Measurements from ENCODE around the gene IL17D.

The IL17D gene

GRCh38 chr13:20696073-20696472 lies 7.4 kb upstream of the IL17D start:
- no peak for DNase-seq

GRCh38 chr13:20699715-20700114 lies 3.8 kb upstream of the IL17D start:
- DNase-seq: no peak

GRCh38 chr13:20700288-20700687 lies 3.2 kb upstream of the IL17D start:
- DNase-seq: no peak

- DNase-seq: no peak
Observed at GRCh38 chr13:20701461-20701860, 2.0 kb upstream of the IL17D start.

GRCh38 chr13:20702530-20702914 lies 977 bp upstream of the IL17D start:
- DNase-seq: no peak

GRCh38 chr13:20703780-20704458 lies 420 bp downstream of the IL17D start:
- peak; percentile 71 for DNase-seq

- DNase-seq: no peak
Observed at GRCh38 chr13:20704459-20705069, 1.1 kb downstream of the IL17D start.

- no peak for DNase-seq
Observed at GRCh38 chr13:20706661-20707060, 3.2 kb downstream of the IL17D start.

GRCh38 chr13:20708216-20708615 lies 4.7 kb downstream of the IL17D start:
- DNase-seq: no peak

- no peak for DNase-seq
Observed at GRCh38 chr13:20709369-20709768, 5.9 kb downstream of the IL17D start.

GRCh38 chr13:20709782-20710181 lies 6.3 kb downstream of the IL17D start:
- DNase-seq: no peak

- no peak for DNase-seq
Observed at GRCh38 chr13:20711301-20712044, 8.0 kb downstream of the IL17D start.

- DNase-seq: no peak
Observed at GRCh38 chr13:20713014-20713376, 9.5 kb downstream of the IL17D start.

GRCh38 chr13:20713751-20714150 lies 10.3 kb downstream of the IL17D start:
- no peak for DNase-seq

- no peak for DNase-seq
Observed at GRCh38 chr13:20714161-20714560, 10.7 kb downstream of the IL17D start.

- DNase-seq: no peak
Observed at GRCh38 chr13:20714563-20715329, 11.2 kb downstream of the IL17D start.

- DNase-seq: no peak
Observed at GRCh38 chr13:20715330-20715712, 11.8 kb downstream of the IL17D start.

GRCh38 chr13:20716951-20717350 lies 13.5 kb downstream of the IL17D start:
- no peak for DNase-seq

GRCh38 chr13:20717581-20718542 lies 14.4 kb downstream of the IL17D start:
- no peak for DNase-seq

GRCh38 chr13:20718958-20719566 lies 15.6 kb downstream of the IL17D start:
- no peak for DNase-seq

- DNase-seq: no peak
Observed at GRCh38 chr13:20719783-20720182, 16.3 kb downstream of the IL17D start.

GRCh38 chr13:20720499-20720898 lies 17.0 kb downstream of the IL17D start:
- no peak for DNase-seq
